BLaER1 treated with 17β-estradiol and CSF1 and Interleukin-3, amounts not matched to agents 10 nM and 100 nM (cell line): ENCODE measurements around the gene SAMD15.

Source experiments
- H3K27ac ChIP-seq, 11 experiments: shearing (Covaris generic); formaldehyde crosslinking; 2 replicates each; pipeline ENCODE4 v1.8.1; 2022
- H3K27me3 ChIP-seq, 11 experiments: shearing (Covaris generic); formaldehyde crosslinking; 2 replicates each; pipeline ENCODE4 v1.8.1; 2022
- H3K36me3 ChIP-seq, 11 experiments: shearing (Covaris generic); formaldehyde crosslinking; 2 replicates each; pipeline ENCODE4 v1.8.1; 2022
- H3K4me1 ChIP-seq, 10 experiments: shearing (Covaris generic); formaldehyde crosslinking; 2 replicates each; pipeline ENCODE4 v1.8.1; 2022
- H3K4me2 ChIP-seq, 11 experiments: shearing (Covaris generic); formaldehyde crosslinking; 2 replicates each; pipeline ENCODE4 v1.8.1; 2022
- H3K4me3 ChIP-seq, 10 experiments: shearing (Covaris generic); formaldehyde crosslinking; 2 replicates each; pipeline ENCODE4 v1.8.1; 2022
- H3K9ac ChIP-seq, 11 experiments: shearing (Covaris generic); formaldehyde crosslinking; 2 replicates each; pipeline ENCODE4 v1.8.1; 2022
- H3K9me3 ChIP-seq, 11 experiments: shearing (Covaris generic); formaldehyde crosslinking; replicated peaks in 1 of 11; 2 replicates each; pipeline ENCODE4 v1.8.1; 2022
- H4K20me1 ChIP-seq, 11 experiments: shearing (Covaris generic); formaldehyde crosslinking; 2 replicates each; pipeline ENCODE4 v1.8.1; 2022
- Cebpa-rat ChIP-seq, 11 experiments: shearing (Covaris generic); IDR thresholded peaks; 2 replicates each; pipeline ENCODE4 v1.8.1; 2022

The SAMD15 gene

GRCh38 chr14:77343662-77344061, 33.5 kb upstream of the SAMD15 start:
- TF ChIP-seq Cebpa-rat (IDR thresholded peaks at IDR 0.05) = no peak

GRCh38 chr14:77344377-77344996, 32.7 kb upstream of the SAMD15 start:
- H3K27ac ChIP-seq = no peak overlapping the region
- no peak overlapping the region for H3K4me3 ChIP-seq
- no peaks in the 10 kb centered on the region for H4K20me1 ChIP-seq
- no peaks in the 10 kb centered on the region for H3K9me3 ChIP-seq
- TF ChIP-seq Cebpa-rat (IDR thresholded peaks at IDR 0.05) = no peak
- peaks cover 31 to 67% (median 53%) of the 10 kb centered on the region in 11 experiments for H3K36me3 ChIP-seq
- peaks cover 0 to 26% (median 14%) of the 10 kb centered on the region in 10 experiments; a peak in 15 of 20 replicates for H3K4me1 ChIP-seq
- no peak overlapping the region for H3K4me2 ChIP-seq
- H3K9ac ChIP-seq = no peak overlapping the region
- H3K27me3 ChIP-seq = no peaks in the 10 kb centered on the region

More at GRCh38 chr14:77343662-77344061, 33.5 kb upstream of the SAMD15 start:
- H4K20me1 ChIP-seq = no peaks in the 10 kb centered on the region
- H3K4me1 ChIP-seq = peaks cover 0 to 22% (median 13%) of the 10 kb centered on the region in 10 experiments; a peak in 15 of 20 replicates
- H3K36me3 ChIP-seq = peaks cover 31 to 67% (median 53%) of the 10 kb centered on the region in 11 experiments
- no peaks in the 10 kb centered on the region for H3K27me3 ChIP-seq
- no peak overlapping the region for H3K9ac ChIP-seq
- no peaks in the 10 kb centered on the region for H3K9me3 ChIP-seq
- H3K27ac ChIP-seq = no peak overlapping the region
- no peak overlapping the region for H3K4me3 ChIP-seq
- H3K4me2 ChIP-seq = no peak overlapping the region

DNA sequence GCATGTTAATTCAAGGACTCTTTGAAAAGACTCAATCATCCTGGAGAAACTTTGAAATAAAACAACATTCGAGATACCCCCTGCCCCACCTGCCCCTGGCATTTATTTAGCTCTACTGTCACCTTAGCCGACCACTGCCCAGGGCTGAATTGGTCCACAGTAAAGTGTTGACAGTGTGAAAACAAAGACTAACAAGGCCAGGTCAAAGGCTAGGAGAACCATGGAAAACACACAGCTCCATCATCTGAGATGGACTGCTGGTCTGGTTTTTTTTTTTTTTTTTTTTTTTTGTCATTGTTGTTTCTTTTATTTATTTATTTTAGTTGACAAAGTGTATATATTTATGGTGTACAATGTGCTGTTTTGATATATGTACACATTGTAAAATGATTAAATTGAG, 30.7 kb upstream of the SAMD15 start:
- no peak for TF ChIP-seq Cebpa-rat (IDR thresholded peaks at IDR 0.05)
- Histone ChIP-seq H3K4me2 (no peak overlapping the region), H3K4me1 (peaks cover 0 to 32% (median 15%) of the 10 kb centered on the region in 10 experiments; a peak in 15 of 20 replicates), H3K27me3 (no peaks in the 10 kb centered on the region), H3K4me3 (no peak overlapping the region), H3K27ac (peak overlapping the region in 2 of 11 experiments; percentile 72 to 82; a peak in 3 of 22 replicates), H3K9ac (no peak overlapping the region), H4K20me1 (no peaks in the 10 kb centered on the region), H3K9me3 (no peaks in the 10 kb centered on the region), H3K36me3 (peaks cover 25 to 64% (median 46%) of the 10 kb centered on the region in 11 experiments)

DNA sequence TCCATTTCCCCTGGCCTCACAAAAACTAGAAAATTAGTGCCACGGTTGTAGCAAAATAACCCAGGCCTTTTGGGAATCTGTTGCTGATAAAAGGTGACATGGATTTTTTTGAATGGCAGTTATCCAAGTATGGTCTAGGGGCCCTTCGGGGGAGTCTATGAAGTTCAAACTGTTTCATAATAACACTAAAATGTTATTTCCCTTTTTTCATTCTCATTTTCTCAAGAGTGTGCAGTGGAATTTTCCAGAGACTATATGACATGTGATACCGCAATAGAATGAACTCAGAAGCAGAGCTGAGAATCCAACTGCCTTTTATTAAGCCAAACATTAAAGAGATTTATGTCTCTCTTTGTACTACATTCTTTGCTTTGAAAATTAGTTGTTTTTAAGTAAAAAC, 29.4 kb upstream of the SAMD15 start:
- peak overlapping the region in 9 of 11 experiments; percentile 1 to 76 (median 52); a peak in 12 of 22 replicates for H3K4me2 ChIP-seq
- H3K9me3 ChIP-seq = no peaks in the 10 kb centered on the region
- H4K20me1 ChIP-seq = no peaks in the 10 kb centered on the region
- H3K9ac ChIP-seq = peak overlapping the region in 5 of 11 experiments; percentile 4 to 62 (median 28); a peak in 4 of 22 replicates
- H3K27ac ChIP-seq = peak overlapping the region in 9 of 11 experiments; percentile 54 to 82 (median 68); a peak in 18 of 22 replicates
- H3K4me1 ChIP-seq = peaks cover 0 to 32% (median 15%) of the 10 kb centered on the region in 10 experiments; a peak in 15 of 20 replicates
- no peak for TF ChIP-seq Cebpa-rat (IDR thresholded peaks at IDR 0.05)
- no peak overlapping the region for H3K4me3 ChIP-seq
- H3K27me3 ChIP-seq = no peaks in the 10 kb centered on the region
- peaks cover 13 to 51% (median 34%) of the 10 kb centered on the region in 11 experiments; a peak in 20 of 22 replicates for H3K36me3 ChIP-seq

- H3K36me3 ChIP-seq = peaks cover 6 to 32% (median 16%) of the 10 kb centered on the region in 11 experiments; a peak in 13 of 22 replicates
- no peak overlapping the region for H3K4me3 ChIP-seq
- H4K20me1 ChIP-seq = no peaks in the 10 kb centered on the region
- H3K4me1 ChIP-seq = peaks cover 0 to 14% (median 2%) of the 10 kb centered on the region in 10 experiments; a peak in 5 of 20 replicates
- no peak overlapping the region for H3K9ac ChIP-seq
- H3K27me3 ChIP-seq = no peaks in the 10 kb centered on the region
- no peak for TF ChIP-seq Cebpa-rat (IDR thresholded peaks at IDR 0.05)
- no peaks in the 10 kb centered on the region for H3K9me3 ChIP-seq
- no peak overlapping the region for H3K4me2 ChIP-seq
- no peak overlapping the region for H3K27ac ChIP-seq
These were observed 23.6 kb upstream of the SAMD15 start for GRCh38 chr14:77353469-77354141.

- no peak for TF ChIP-seq Cebpa-rat (IDR thresholded peaks at IDR 0.05)
- H4K20me1 ChIP-seq = no peaks in the 10 kb centered on the region
- H3K4me2 ChIP-seq = no peak overlapping the region
- no peak overlapping the region for H3K9ac ChIP-seq
- H3K36me3 ChIP-seq = peaks cover 0 to 10% (median 2%) of the 10 kb centered on the region in 11 experiments; a peak in 10 of 22 replicates
- no peak overlapping the region for H3K4me3 ChIP-seq
- no peaks in the 10 kb centered on the region for H3K9me3 ChIP-seq
- no peaks in the 10 kb centered on the region for H3K4me1 ChIP-seq
- no peak overlapping the region for H3K27ac ChIP-seq
- no peaks in the 10 kb centered on the region for H3K27me3 ChIP-seq
These were observed 21.4 kb upstream of the SAMD15 start for GRCh38 chr14:77355811-77356210.

GRCh38 chr14:77356899-77357298, 20.3 kb upstream of the SAMD15 start:
- peaks cover 0 to 10% (median 0%) of the 10 kb centered on the region in 11 experiments; a peak in 4 of 22 replicates for H3K36me3 ChIP-seq
- no peaks in the 10 kb centered on the region for H3K4me1 ChIP-seq
- H3K9ac ChIP-seq = no peak overlapping the region
- H3K9me3 ChIP-seq = peaks cover 0 to 8% (median 3%) of the 10 kb centered on the region in 11 experiments; a peak in 4 of 22 replicates
- H3K4me3 ChIP-seq = no peak overlapping the region
- H3K27me3 ChIP-seq = no peaks in the 10 kb centered on the region
- no peak for TF ChIP-seq Cebpa-rat (IDR thresholded peaks at IDR 0.05)
- H3K4me2 ChIP-seq = no peak overlapping the region
- H4K20me1 ChIP-seq = no peaks in the 10 kb centered on the region
- H3K27ac ChIP-seq = no peak overlapping the region

DNA sequence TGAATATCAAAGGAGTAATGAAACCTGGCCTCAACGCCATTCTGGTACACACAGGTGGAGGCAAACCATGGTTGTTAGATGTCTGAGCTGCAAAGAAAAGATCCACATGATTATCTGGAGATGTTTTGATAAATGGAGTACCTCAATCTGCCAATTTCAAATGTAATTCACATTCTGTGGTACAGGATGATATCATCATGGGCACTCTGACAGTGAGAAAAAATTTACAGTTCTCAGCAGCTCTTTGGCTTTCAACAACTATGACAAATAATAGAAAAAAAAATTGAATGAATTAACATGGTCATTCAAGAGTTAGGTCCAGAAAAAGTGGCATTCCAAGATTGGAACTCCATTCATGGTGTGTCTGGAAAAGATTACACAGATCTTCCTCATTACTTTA, 17.6 kb upstream of the SAMD15 start:
- H3K27me3 ChIP-seq = no peaks in the 10 kb centered on the region
- peaks cover 0 to 11% (median 0%) of the 10 kb centered on the region in 11 experiments; a peak in 4 of 22 replicates for H3K36me3 ChIP-seq
- no peak for TF ChIP-seq Cebpa-rat (IDR thresholded peaks at IDR 0.05)
- H3K27ac ChIP-seq = no peak overlapping the region
- H3K4me3 ChIP-seq = no peak overlapping the region
- peaks cover 0 to 10% (median 4%) of the 10 kb centered on the region in 11 experiments; a peak in 6 of 22 replicates for H3K9me3 ChIP-seq
- no peaks in the 10 kb centered on the region for H3K4me1 ChIP-seq
- no peak overlapping the region for H3K9ac ChIP-seq
- no peak overlapping the region for H3K4me2 ChIP-seq
- peaks cover 0 to 8% (median 0%) of the 10 kb centered on the region in 11 experiments; a peak in 2 of 22 replicates for H4K20me1 ChIP-seq

DNA sequence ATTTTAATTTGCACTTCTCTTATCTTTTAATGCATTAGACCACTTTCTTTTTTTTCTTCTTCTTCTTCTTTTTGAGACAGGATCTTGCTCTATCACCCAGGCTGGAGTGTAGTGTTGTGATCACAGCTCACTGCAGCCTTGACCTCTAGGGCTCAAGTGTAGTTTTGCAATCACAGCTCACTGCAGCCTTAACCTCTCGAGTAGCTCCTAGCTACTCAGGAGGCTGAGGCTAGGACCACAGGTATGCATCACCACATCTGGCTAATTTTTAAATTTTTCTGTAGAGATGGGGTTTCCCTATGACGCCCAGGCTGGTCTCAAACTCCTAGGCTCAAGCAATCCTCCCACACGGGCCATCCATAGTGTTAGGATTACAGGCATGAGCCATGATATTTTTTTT, 13.0 kb upstream of the SAMD15 start:
- Histone ChIP-seq H3K9me3 (peaks cover 0 to 10% (median 4%) of the 10 kb centered on the region in 11 experiments; a peak in 6 of 22 replicates), H3K27ac (no peak overlapping the region), H4K20me1 (peaks cover 0 to 8% (median 0%) of the 10 kb centered on the region in 11 experiments; a peak in 2 of 22 replicates), H3K27me3 (no peaks in the 10 kb centered on the region), H3K4me2 (no peak overlapping the region), H3K9ac (no peak overlapping the region), H3K4me3 (no peak overlapping the region), H3K4me1 (peaks cover under 1 to 4% (median 2%) of the 10 kb centered on the region in 10 experiments; a peak in 19 of 20 replicates), H3K36me3 (peaks cover 0 to 13% (median 0%) of the 10 kb centered on the region in 11 experiments; a peak in 5 of 22 replicates)
- TF ChIP-seq Cebpa-rat (IDR thresholded peaks at IDR 0.05) = no peak
